ENCODE results near the gene TAS2R41. TPM values are rescaled to one million over a fixed set of nuclear protein-coding genes. Genes with fewer than 3 reads are reported as not detected.
"Not testable (repeated sequence)": the region's sequence is repeated elsewhere in the genome, so short reads cannot be mapped to it uniquely, and the experiment has no call there.

TAS2R41 gene
- polyA plus RNA-seq, 2 of the 4 experiments (the other 2 are of a cell fraction), result not detected

GRCh38 chr7:143485500-143485899 is 7.8 kb downstream of the TAS2R41 start (continued):
- TF ChIP-seq, protein P1, sequence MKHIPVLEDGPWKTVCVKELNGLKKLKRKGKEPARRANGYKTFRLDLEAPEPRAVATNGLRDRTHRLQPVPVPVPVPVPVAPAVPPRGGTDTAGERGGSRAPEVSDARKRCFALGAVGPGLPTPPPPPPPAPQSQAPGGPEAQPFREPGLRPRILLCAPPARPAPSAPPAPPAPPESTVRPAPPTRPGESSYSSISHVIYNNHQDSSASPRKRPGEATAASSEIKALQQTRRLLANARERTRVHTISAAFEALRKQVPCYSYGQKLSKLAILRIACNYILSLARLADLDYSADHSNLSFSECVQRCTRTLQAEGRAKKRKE (CRISPR knock-in tag; IDR thresholded peaks at IDR 0.05; ENCODE audit: low read depth), result no peak
- no peak for TF ChIP-seq TP53 (CRISPR knock-in tag; IDR thresholded peaks at IDR 0.05)

GRCh38 chr7:143486266-143486665 is 8.6 kb downstream of the TAS2R41 start:
- FAIRE-seq; H3K9me3 ChIP-seq; H3K4me1 ChIP-seq; H3K27ac ChIP-seq; H3K4me3 ChIP-seq; H3K4me2 ChIP-seq; DNase-seq (ENCODE audit: low read depth in 1 of 2, low spot score in 1 of 2); POLR2A ChIA-PET; ATAC-seq: not testable (repeated sequence)
- 57% methylated on average over 3 of the region's 3 CpGs for WGBS (ENCODE audit: missing lambda C conversion rate)
- CTCF ChIA-PET, result interaction anchor here (1.1 to 1.3 kb wide), 2 partner anchors 11 to 246 kb away, joined by 3 read pairs; no protein-coding TSS in a partner anchor

DNA sequence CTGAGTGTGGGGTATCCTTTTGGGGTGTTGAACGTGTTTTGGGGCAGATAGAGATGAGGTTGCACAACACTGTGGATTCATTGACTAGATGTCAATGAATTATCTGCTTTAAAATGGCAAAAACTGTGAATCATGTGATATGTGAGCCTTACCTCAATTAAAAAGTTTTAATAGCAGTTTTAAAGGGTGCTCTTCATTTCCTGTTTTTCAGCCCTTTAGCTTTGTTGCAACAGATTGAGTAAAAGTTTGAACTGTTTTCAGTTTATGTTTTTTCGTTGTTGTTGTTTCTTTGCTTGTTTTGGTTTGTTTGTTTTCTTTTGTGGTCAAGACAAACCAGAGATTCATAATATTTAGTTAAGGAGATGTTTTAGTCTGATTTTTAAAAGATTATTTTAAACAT is 9.4 kb downstream of the TAS2R41 start:
- H3K4me1 ChIP-seq, result peaks cover 7% of the 10 kb centered on the region; the same call in 1 of the 3 replicates
- ChIA-PET CTCF (interaction anchor here (1.5 to 1.9 kb wide), 2 partner anchors 70 to 246 kb away, joined by 4 to 5 read pairs; no protein-coding TSS in a partner anchor), POLR2A (no interaction called here)
- FAIRE-seq, result no peak
- no peak overlapping the region for H3K4me3 ChIP-seq
- WGBS (ENCODE audit: missing lambda C conversion rate), result 25% methylated on average over 2 of the region's 2 CpGs
- TF ChIP-seq CEBPB (IDR thresholded peaks at IDR 0.05), result no peak
- no peak for TF ChIP-seq FOSL2 (IDR thresholded peaks at IDR 0.05)
- TF ChIP-seq FOSL2 (CRISPR knock-in tag; IDR thresholded peaks at IDR 0.05), result no peak
- no peak for TF ChIP-seq JUN (IDR thresholded peaks at IDR 0.05)
- no peak for TF ChIP-seq HDAC2 (IDR thresholded peaks at IDR 0.05)
- no peak for TF ChIP-seq PBX3 (IDR thresholded peaks at IDR 0.05)
- no peak for TF ChIP-seq SMC3 (IDR thresholded peaks at IDR 0.05)
- no peak for TF ChIP-seq SREBF2 (IDR thresholded peaks at IDR 0.05)
- TF ChIP-seq RCOR1 (IDR thresholded peaks at IDR 0.05; ENCODE audit: low read depth, low read length), result no peak
- no peak for TF ChIP-seq NR3C1 (IDR thresholded peaks at IDR 0.05)
- no peak for TF ChIP-seq RNF2 (IDR thresholded peaks at IDR 0.05; ENCODE audit: borderline replicate concordance, low read depth)
- no peak for TF ChIP-seq ESRRA (IDR thresholded peaks at IDR 0.05; ENCODE audit: borderline replicate concordance, low read length)
- no peak for TF ChIP-seq ZNF302 (CRISPR knock-in tag; IDR thresholded peaks at IDR 0.05)
- TF ChIP-seq, protein P2, sequence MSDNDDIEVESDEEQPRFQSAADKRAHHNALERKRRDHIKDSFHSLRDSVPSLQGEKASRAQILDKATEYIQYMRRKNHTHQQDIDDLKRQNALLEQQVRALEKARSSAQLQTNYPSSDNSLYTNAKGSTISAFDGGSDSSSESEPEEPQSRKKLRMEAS (IDR thresholded peaks at IDR 0.05), result no peak
- TF ChIP-seq HOXB5 (CRISPR knock-in tag; IDR thresholded peaks at IDR 0.05), result no peak
- no peak for TF ChIP-seq ZSCAN20 (CRISPR knock-in tag; IDR thresholded peaks at IDR 0.05)
- H3K4me2 ChIP-seq, result no peak overlapping the region
- no peak overlapping the region for H3K27ac ChIP-seq
- no peak for ATAC-seq
- no peak for DNase-seq (ENCODE audit: low read depth in 1 of 2, low spot score in 1 of 2)
- no peaks in the 10 kb centered on the region for H3K9me3 ChIP-seq

DNA sequence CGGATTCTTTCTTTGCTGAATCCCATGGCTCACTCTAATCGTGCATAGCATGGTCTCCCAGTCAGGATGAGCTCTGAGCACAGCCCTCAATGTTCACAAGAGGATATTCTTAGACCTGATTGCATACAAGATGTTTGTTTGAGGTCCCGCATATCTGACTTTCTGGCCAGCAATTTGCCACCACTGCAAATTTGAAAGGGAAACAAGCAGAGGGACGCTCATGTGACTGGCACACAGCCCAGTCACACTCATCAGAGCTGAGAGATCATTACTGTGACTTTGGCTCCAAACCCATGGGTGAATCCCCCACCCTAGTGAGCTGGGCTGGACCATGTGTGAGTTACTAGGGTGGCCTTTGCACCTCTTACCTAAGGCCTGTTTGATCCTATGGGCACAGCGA is 9.9 kb downstream of the TAS2R41 start:
- 49% methylated on average over 5 of the region's 5 CpGs for WGBS (ENCODE audit: missing lambda C conversion rate)
- Histone ChIP-seq H3K4me2 (no peak overlapping the region), H3K9me3 (no peaks in the 10 kb centered on the region), H3K4me3 (no peak overlapping the region), H3K27ac (no peak overlapping the region), H3K4me1 (peaks cover 10% of the 10 kb centered on the region; the same call in 1 of the 3 replicates)
- ChIA-PET POLR2A (no interaction called here), CTCF (interaction anchor here (1.5 to 1.9 kb wide), 2 partner anchors 70 to 247 kb away, joined by 4 to 5 read pairs; no protein-coding TSS in a partner anchor)
- FAIRE-seq (no peak), DNase-seq (ENCODE audit: low read depth in 1 of 2, low spot score in 1 of 2) (no peak), ATAC-seq (no peak)
- TF ChIP-seq CHD4 (IDR thresholded peaks at IDR 0.05; ENCODE audit: borderline replicate concordance), result no peak
- peak; percentile 15 for TF ChIP-seq MAFK (IDR thresholded peaks at IDR 0.05; ENCODE audit: partially characterized antibody)
